HG03103 (cell line): ENCODE measurements around the gene UMAD1.

ENCODE experiments used
- ATAC-seq: cut with Tn5 transposase; IDR thresholded peaks from one replicate; pipeline ENCODE4 v1.9.1; 2021; ENCODE audit warnings: low read depth; ENCODE audit not compliant: unreplicated experiment

Gene UMAD1

GRCh38 chr7:7913504-7913903, 273.0 kb downstream of the UMAD1 start:
- ATAC-seq: no peak

DNA sequence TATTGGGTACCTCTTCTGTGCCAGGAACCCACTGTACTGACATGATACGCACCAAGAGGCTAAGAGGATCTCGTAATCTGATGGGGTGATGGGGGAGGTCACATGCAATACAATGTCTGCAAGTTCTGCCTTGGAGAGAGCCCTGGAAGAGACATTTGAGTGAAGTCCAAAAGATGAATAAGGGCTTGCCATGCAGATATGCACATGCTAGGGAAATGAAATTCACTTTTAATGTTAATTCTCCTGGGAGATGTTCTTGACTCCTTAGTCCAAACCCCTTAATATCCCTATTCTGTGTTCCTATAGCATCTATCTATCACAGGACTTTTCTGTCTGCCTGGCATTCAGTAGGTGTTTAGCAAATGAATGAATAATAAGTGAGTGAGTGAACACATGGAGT, 274.0 kb downstream of the UMAD1 start:
- no peak for ATAC-seq

DNA sequence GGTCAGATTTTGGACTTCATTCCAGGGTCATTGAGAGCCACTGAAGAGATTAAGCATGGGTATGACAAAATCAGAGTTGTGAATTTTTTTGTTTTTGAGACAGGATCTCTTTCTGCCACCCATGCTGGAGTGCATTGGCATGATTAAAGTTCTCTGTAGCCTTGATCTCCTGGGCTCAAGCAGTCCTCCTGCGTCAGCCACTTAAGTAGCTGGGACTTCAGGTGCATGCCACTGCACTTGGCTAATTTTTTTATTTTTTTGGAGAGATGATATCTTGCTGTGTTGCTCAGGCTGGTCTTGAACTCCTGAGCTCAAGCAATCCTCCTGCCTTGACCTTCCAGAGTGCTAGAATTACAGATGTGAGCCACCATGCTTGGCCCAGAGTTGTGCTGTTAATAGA, 275.5 kb downstream of the UMAD1 start:
- no peak for ATAC-seq

DNA sequence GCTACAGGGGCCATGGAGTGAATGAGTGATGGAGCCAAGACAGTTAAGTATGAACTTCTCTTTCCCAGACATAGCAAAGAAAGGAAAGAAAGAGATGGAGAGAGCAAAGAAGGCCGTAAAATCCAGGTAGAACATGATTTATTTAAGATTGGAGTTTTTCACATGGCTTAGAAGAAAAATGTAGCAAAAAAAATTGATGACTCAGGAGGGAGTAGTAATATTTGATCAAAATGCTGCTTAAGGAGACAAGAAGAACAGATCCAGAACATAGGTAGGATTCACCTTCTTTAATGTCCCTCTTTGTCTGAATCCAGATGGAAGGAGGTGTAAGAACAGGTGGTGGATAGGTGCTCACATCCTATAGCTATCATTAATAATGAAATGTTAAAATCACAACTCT, 277.0 kb downstream of the UMAD1 start:
- ATAC-seq: no peak

- ATAC-seq: no peak
These were observed 278.3 kb downstream of the UMAD1 start for GRCh38 chr7:7918736-7919448.

- no peak for ATAC-seq
These were observed 278.9 kb downstream of the UMAD1 start for GRCh38 chr7:7919449-7919945.

DNA sequence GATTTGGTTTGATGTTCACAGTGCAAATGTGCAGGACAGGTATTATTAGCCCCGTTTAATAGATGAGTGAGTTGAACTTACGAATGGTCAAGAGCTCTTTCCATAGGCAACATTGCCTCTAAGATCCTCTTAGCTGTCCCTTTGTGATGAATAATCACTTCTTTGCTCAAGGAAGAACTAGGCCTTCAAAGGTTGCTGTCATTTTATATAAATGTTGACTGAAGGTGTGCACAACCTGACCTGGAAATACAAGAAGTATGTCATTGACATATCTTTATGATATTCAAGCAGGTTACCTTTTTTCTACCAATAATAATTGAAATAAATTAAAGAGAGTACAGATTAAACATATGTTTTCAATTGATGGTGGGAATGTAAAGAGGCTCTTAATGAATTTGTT, 279.5 kb downstream of the UMAD1 start:
- ATAC-seq: no peak

DNA sequence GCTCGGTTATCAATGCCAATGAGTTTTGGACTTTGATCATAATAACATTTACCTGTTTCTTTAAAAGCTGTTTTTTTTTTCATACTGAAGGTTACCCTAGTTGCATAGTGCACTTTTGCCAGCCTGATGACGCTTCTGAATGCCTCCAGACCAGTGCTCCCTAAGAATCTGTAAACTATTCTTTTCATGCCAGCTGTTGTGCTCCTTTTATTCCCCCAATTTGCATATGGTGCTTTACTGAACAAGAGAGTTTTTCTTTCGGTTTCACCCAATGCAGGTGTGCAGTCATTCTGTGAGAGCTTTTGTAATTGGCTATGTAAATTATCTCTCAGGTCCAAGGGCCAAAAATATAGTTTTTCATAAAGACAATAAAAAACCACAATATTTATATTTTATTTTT, 279.9 kb downstream of the UMAD1 start:
- ATAC-seq: peak; percentile 90

DNA sequence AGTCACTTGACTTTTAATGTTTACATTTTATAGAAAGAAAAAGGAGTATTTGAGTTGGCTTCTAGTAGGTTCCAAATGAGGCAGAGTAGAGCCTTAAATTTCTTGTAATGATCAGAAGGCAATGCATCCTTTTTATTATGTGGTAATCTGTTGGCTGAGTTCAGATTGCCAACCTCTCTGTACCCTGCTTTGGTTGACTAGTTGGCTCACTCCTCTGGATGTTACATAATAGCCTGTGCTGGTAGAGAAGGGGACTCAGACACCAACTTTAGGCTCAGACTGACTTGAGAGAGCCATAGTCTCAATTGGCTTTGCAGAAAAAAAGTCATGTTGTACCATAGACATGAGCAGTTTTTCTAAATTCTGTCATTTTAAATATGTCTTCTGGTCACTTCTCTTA, 281.3 kb downstream of the UMAD1 start:
- no peak for ATAC-seq

DNA sequence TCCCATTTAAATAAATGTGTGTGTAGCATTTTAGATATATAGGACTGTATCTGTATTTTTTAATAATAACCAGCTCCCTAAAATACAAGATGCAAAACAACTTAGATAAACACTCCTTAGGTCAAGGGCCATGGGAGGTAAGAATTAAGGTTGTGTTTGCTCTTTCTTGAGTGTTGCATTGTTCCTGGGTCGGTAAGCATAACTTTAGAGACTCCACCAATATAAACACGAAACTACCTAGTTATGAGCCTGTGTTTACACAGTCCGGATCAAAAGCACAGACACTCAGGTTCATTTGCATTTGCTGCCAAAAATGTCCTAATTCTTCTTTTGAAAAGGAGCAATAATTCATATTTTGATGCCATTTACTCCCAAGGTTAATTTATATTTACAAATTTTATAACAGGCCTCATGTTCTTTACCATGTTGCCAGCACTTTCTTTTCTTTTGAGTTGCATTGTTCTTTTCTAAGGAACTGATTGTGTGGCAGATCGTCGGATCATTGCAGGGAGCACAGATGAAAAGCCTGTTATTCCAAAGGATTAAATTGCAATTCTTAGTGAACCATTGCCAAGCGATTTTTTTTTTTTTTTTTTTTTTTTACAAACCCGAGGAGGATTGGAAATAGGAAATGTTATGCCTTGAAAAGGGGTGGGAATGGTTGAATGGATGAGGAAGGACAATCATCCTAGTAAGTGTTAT, 282.3 kb downstream of the UMAD1 start:
- ATAC-seq: no peak

DNA sequence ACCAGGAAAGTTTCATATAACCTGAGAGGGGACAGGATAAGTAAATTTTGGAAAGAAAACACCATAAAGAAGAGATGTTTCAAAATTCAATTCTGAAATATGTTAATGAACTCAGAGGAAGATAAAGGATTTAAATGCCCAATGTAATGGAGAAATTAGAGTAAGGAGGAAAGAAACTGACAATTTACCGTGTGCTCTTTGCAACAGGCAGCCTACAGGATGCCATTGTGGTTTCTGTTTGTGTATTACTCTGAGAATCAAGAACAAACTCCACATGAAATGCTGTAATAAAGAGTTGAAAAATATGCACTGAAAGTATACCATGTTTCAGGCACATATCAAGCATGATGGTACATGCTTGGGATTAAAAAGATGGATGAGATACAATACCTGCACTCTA, 283.3 kb downstream of the UMAD1 start:
- ATAC-seq: no peak

- no peak for ATAC-seq
These were observed 283.8 kb downstream of the UMAD1 start for GRCh38 chr7:7924303-7924702.
